Measurements from ENCODE around the gene BFSP1.

BFSP1 gene

DNA sequence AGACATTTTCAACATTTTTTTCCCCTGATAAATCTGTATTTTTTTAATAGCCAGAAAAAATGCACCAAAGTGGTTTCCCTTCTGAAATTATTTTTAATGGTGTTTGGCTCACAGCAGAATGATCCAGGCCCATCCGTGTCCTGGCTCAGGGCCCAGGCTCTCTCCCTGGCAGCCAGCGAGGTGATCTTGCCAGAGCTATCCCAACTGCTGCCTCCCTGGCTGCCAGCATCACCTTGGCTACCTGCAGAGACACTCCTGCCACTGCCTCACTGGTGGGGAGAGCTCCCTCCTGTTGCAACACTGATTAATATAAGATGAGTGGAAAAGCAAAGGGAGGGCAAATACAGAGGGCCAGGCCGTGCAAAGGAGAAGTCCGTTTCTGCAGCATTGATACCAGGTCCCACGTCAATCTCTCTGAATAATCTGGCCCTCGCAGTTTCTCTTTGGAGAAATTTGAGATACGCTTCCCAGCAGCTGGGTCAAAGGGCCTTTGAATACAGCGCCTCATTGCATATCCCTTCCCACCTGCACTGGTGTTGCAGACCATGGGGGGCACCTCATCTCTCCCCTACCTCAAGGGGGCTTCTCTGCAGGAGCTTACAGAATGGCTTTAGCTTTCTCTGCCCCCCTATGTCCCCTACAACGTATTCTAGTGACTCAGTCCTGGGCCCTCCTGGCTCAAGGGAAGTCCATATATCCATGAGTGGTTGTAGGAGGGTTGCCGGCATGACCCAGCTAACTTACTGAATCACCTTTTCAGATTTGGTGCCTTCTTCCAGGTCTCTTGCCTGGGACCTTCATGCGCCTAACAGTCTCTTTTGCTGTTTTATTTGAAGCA, 25.9 kb upstream of the BFSP1 start:
- peak; percentile 92 for DNase-seq

GRCh38 chr20:17555106-17555505, 23.9 kb upstream of the BFSP1 start:
- DNase-seq, result no peak

DNA sequence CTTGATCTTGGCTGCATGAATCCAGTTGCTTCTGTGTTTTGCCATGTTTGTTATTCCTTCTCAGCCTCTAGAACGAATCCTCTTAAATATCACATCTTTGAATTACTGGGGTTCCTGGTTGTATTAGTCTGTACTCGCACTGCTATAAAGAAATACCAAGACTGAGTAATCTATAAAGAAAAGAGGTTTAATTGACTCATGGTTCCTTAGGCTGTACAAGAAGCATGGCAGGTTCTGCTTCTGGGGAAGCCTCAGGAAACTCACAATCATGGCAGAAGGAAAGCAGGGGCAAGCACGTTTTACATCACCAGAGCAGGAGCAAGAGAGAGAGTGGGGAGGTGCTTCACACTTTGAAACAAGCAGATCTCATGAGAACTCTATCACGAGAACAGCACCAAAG, 18.0 kb upstream of the BFSP1 start:
- DNase-seq, result no peak

DNA sequence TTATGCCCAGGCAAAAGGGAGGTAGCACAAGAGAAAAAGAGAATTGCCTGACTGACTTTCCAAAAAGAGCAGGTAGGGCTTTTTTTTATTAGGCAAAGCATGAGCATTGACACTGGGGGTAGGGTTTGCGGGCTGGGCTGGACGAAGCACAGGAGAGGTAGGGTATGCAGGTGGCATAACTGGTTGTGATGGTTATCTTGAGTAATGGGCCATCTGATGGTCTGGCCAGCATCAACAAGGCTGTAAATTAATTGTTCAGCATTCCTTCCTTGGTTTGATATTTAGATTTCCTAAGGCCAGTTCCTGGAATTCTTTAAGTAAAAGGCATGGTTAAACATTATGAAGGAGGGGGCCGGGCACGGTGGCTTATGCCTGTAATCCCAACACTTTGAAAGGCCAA, 13.9 kb upstream of the BFSP1 start:
- DNase-seq, result no peak

GRCh38 chr20:17543531-17544131, 12.5 kb upstream of the BFSP1 start:
- no peak for DNase-seq

- DNase-seq, result no peak
Measured at GRCh38 chr20:17542993-17543412, 11.8 kb upstream of the BFSP1 start.

DNA sequence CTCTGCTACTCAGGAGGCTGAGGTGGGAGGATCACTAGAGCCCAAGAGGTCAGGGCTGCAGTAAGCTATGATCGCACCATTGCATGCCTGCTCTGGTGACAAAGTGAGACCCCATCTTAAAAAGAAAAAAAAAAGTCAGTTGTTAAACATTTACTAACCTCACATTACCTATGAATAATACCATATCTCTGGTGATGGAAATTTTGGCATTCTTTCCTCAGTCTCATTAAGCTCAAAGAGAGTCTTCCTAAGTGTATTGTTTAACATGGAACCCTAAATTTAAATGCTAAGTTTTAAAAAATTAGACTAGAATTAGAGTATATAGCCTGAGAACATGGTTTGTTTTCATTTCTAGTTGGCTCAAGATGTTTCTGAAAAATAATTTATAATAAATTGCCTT, 11.3 kb upstream of the BFSP1 start:
- DNase-seq, result no peak

DNA sequence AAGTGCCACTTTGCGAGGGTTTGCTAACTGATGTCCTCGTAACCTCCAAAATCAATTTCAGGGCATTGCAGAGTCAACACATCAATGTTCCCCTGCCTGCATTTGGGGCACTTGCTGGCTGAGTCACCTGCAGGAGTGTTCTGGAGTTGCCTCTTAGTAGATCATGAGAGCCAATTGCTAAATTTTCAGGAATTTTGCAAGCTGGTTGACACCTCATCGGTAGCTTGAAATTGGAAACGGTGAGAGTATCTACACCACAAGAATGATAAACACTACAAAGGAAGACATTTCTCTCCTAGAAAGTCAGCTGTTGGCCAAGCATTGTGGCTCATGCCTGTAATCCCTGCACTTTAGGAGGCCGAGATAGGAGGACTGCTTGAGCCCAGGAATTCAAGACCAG, 10.8 kb upstream of the BFSP1 start:
- no peak for DNase-seq

DNA sequence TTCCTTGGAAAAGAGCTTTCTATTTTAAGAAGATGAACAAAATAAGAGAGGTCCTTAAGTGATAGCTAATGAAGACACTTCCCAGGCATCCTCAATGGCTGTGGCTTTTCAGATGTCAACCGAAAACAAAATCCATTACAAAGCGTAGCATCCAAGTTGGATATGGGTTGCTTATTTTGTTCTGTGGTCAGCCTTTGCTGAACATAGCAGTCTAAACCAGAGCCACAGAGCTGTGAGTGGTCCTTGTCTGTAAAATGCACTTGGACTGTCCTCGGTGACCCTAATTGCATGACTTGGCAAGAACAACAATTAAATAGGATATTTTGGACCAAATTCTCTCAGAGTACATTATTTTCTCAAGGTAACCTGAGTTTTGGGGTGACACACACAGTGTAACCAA, 10.4 kb upstream of the BFSP1 start:
- no peak for DNase-seq

GRCh38 chr20:17538517-17539170, 7.5 kb upstream of the BFSP1 start:
- DNase-seq, result no peak

- DNase-seq, result no peak
Measured at GRCh38 chr20:17537959-17538358, 6.8 kb upstream of the BFSP1 start.

- DNase-seq, result peak; percentile 84
Measured at GRCh38 chr20:17536944-17537444, 5.8 kb upstream of the BFSP1 start.

DNA sequence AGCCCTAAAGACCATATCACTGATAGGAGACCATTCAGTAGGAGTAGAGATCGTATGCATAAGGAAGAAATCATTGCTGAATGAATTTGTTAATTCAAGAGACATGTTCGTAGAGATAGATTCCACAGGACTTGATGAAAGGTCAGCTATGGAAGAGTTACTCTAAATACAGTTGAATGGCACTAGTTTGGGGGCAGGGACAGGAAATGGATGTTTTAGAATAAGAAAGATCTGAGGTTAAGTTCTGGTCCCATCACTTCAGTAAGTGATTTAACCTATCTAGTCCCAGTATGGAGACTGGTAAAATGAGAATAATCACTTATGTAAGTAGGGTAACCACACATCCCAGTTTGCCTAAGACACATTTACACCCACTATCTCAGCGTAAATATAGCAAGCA, 2.9 kb upstream of the BFSP1 start:
- DNase-seq, result no peak

GRCh38 chr20:17533396-17533795, 2.2 kb upstream of the BFSP1 start:
- DNase-seq, result peak; percentile 13

DNA sequence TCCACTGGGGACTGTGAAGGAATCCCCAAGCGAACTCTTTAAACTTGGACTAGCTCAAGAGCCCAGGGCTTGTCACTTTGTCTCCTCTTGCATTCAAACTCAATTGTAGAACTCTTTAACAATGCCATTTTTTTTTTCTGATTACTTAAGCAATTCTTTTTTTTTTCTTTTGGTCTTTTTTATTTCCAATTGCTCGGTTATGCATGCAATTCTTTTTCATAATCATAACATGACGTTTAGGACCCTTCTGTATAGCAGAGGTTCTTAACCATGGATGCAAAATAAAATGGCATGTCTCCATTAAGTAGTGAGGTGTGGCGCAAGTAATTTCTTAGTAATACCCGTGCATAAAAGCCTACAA, 466 bp upstream of the BFSP1 start:
- DNase-seq, result no peak

DNA sequence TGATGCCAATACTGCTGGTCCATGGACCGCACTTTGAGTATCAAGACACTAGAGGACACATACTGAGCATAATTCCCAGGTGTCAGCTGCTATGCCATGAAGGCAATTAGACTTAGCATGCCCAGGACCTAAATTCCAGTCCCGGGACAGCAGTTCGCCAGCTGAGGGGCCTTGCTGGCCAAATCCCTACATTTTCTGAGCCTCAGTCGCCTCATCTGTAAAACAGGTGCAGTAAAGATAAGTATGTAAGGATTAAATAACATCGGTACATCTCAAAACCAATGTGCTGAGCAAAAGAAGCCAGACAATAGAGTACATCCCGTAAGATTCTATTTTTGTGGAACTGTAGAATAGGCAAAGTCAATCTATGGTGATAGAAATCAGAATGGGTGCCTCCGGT, 1.0 kb downstream of the BFSP1 start:
- DNase-seq, result no peak

DNA sequence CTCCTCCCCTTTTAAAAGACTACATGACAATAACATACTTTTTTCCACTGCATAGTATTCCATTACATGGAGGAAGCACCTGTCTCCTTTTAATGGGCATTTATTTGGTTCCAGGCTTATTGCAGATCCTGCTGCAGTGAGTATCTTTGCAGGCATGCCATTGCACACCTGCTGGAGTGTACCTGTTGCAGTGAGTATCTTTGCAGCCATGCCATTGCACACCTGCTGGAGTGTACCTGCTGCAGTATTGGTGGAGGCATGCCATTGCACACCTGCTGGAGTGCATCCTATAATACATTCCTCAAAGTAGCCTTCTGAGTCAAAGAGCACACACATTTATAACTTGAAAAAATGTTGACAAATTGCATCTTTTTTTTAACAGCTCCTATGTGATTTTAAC, 1.6 kb downstream of the BFSP1 start:
- DNase-seq, result no peak

- DNase-seq, result peak; percentile 13
Measured at GRCh38 chr20:17525650-17526049, 5.5 kb downstream of the BFSP1 start.

DNA sequence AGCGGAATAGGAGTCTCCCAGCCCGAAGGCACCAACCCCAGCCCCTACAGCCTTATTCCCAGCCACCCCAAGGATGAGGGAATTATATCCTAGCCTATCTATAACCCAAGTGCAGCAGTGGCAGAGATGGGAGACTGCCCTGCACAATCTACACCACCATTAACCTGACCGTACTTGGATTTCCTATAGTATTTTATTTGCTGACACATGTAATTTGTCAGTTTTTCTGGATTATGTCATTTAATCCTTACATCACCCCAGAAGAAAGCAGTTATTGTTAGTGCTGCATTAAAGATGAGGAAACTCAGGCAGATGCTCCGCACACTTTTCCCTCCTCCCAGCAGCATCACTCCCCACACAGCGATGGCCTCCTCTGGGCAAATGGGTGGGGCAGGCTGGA, 6.0 kb downstream of the BFSP1 start:
- DNase-seq, result no peak

- no peak for DNase-seq
Measured at GRCh38 chr20:17524560-17524959, 6.6 kb downstream of the BFSP1 start.

DNA sequence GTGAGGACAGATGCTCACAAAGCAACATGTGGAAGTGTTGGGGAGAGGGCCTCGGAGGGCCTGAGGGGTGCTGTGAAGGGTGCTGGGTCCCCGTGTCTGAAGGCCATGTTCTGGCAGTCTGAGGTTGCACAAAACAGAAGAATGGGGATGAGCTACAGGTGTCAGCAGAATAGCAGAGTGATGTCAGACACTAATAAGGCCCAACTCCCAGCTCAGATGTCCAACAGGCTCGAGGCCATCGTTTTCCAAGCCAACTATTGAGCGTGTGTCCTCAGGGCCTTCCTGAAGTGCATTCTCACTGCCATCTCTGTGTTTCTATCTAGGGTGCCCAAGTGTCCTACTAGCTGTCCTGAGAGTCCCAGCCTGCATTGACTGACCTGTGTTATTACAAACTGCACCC, 7.9 kb downstream of the BFSP1 start:
- DNase-seq, result no peak

GRCh38 chr20:17522528-17522927, 8.7 kb downstream of the BFSP1 start:
- DNase-seq, result no peak

- DNase-seq, result no peak
Measured at GRCh38 chr20:17520583-17520982, 10.6 kb downstream of the BFSP1 start.

- no peak for DNase-seq
Measured at GRCh38 chr20:17519606-17520285, 11.4 kb downstream of the BFSP1 start.

Measured in NCI-H1092 treated with DMSO at 0.1 percent for 48 hours (cell line).